Prostate gland (tissue), 2 donors: ENCODE results near the gene MAP3K6. TPM values are rescaled to one million over a fixed set of nuclear protein-coding genes. Genes with fewer than 3 reads are reported as not detected.

Experiments
- DNase-seq: peaks from one replicate; pipeline ENCODE4 v3.0.0-alpha.2; 2019; ENCODE audit warnings: low spot score
- H3K27ac ChIP-seq, 2 donors: fragments of 200-600 bp; sonication (generic); 2 replicates each; pipeline ENCODE4 v1.5.1; 2017 to 2019
- H3K27me3 ChIP-seq: fragments of 200-600 bp; sonication (generic); replicated peaks from 2 replicates; pipeline ENCODE4 v1.5.1; 2019; ENCODE audit not compliant: insufficient read depth
- H3K36me3 ChIP-seq, 2 donors: fragments of 200-600 bp; sonication (generic); 1 replicate in 1 of 2; 2 replicates in 1 of 2; pipeline versions ENCODE4 v1.5.1 to v1.8.1; 2017 to 2019
- H3K4me1 ChIP-seq: fragments of 200-600 bp; sonication (generic); replicated peaks from 2 replicates; pipeline ENCODE4 v1.5.1; 2019
- H3K4me3 ChIP-seq, 2 donors: fragments of 200-600 bp; sonication (generic); 2 replicates each; pipeline ENCODE4 v1.5.1; 2017 to 2019
- H3K9me3 ChIP-seq: fragments of 200-600 bp; sonication (generic); 2 replicates; pipeline ENCODE4 v1.5.1; 2017
- CTCF ChIP-seq, 4 experiments: fragments of 200-600 bp in 2 of 4; fragments of 450-650 bp in 2 of 4; sonication (generic) in 2 of 4; IDR thresholded peaks; 1 replicate in 3 of 4; 2 replicates in 1 of 4; pipeline ENCODE4 v1.5.1; 2016 to 2019; ENCODE audit warnings: antibody characterized with exemption in 4 of 4, mild to moderate bottlenecking in 2 of 4, moderate library complexity in 2 of 4
- POLR2A ChIP-seq: fragments of 450-650 bp; IDR thresholded peaks from one replicate; pipeline ENCODE4 v1.6.1; 2016; ENCODE audit warnings: antibody characterized with exemption, mild to moderate bottlenecking
- POLR2AphosphoS5 ChIP-seq: sonication (generic); formaldehyde crosslinking; IDR thresholded peaks from one replicate; pipeline ENCODE4 v1.6.1; 2017; ENCODE audit warnings: antibody characterized with exemption
- WGBS: methylation state at CpG from one replicate; pipeline ENCODE4 v1.1.5; 2018; 5-methylcytosine and 5-hydroxymethylcytosine counted together
- intact Hi-C: fragments of 100-400 bp; cut with DNase I; formaldehyde crosslinking; loops from one replicate; pipeline ENCODE4 v1.14.2; 2022
- total RNA-seq, 2 donors: library from RNA; depleted of rRNA; stranded (reverse); fragments of >200 nt; gene quantifications; one replicate each; pipeline ENCODE4 v1.1.0, GENCODE V29; 2016

Gene MAP3K6
- total RNA-seq, 2 donors from 2014 or later: 38.6 to 60.7 TPM

- peak overlapping the region in 1 of 2 donors; percentile 66 for H3K4me3 ChIP-seq
- H3K36me3 ChIP-seq: peaks cover 0 to 13% of the 10 kb centered on the region in 2 donors
- DNase-seq: no peak
- H3K27ac ChIP-seq: peak overlapping the region; percentile 99
- intact Hi-C loops: no loop called here
- 69% methylated on average over 11 of the region's 11 CpGs for whole genome bisulfite sequencing
- no peaks in the 10 kb centered on the region for H3K9me3 ChIP-seq
- TF ChIP-seq POLR2A: no peak
- no peak for TF ChIP-seq POLR2AphosphoS5
- no peak for TF ChIP-seq CTCF (IDR thresholded peaks at IDR 0.05)
- peaks cover 15% of the 10 kb centered on the region for H3K4me1 ChIP-seq
- no peaks in the 10 kb centered on the region for H3K27me3 ChIP-seq
Measured at GRCh38 chr1:27364696-27365371, 1.9 kb downstream of the MAP3K6 start.

GRCh38 chr1:27363766-27364695, 2.7 kb downstream of the MAP3K6 start:
- Histone ChIP-seq H3K27me3 (no peaks in the 10 kb centered on the region), H3K36me3 (peaks cover 0 to 15% of the 10 kb centered on the region in 2 donors), H3K4me3 (no peak overlapping the region), H3K9me3 (no peaks in the 10 kb centered on the region), H3K4me1 (peaks cover 15% of the 10 kb centered on the region), H3K27ac (peak overlapping the region in 1 of 2 donors; percentile 99)
- DNase-seq: no peak
- intact Hi-C loops: no loop called here
- 83% methylated on average over 23 of the region's 26 CpGs for WGBS
- no peak for TF ChIP-seq POLR2A
- TF ChIP-seq POLR2AphosphoS5: no peak
- TF ChIP-seq CTCF (IDR thresholded peaks at IDR 0.05): no peak

GRCh38 chr1:27361553-27361952, 5.2 kb downstream of the MAP3K6 start:
- Histone ChIP-seq H3K4me1 (peaks cover 8% of the 10 kb centered on the region), H3K36me3 (peaks cover 0 to 23% of the 10 kb centered on the region in 2 donors)
- intact Hi-C loops: no loop called here

GRCh38 chr1:27361044-27361402, 5.7 kb downstream of the MAP3K6 start:
- intact Hi-C loops: no loop called here
- no peak overlapping the region for H3K4me3 ChIP-seq
- peaks cover 0 to 23% of the 10 kb centered on the region in 2 donors for H3K36me3 ChIP-seq
- H3K9me3 ChIP-seq: no peaks in the 10 kb centered on the region
- WGBS: 84% methylated on average over 17 of the region's 21 CpGs
- H3K27ac ChIP-seq: no peak overlapping the region
- no peaks in the 10 kb centered on the region for H3K27me3 ChIP-seq
- H3K4me1 ChIP-seq: peaks cover 8% of the 10 kb centered on the region
- TF ChIP-seq POLR2AphosphoS5 (no peak), CTCF (IDR thresholded peaks at IDR 0.05) (no peak), POLR2A (no peak)
- no peak for DNase-seq

More at GRCh38 chr1:27361553-27361952, 5.2 kb downstream of the MAP3K6 start:
- 90% methylated on average over 4 of the region's 8 CpGs for WGBS
- no peak overlapping the region for H3K4me3 ChIP-seq
- H3K9me3 ChIP-seq: no peaks in the 10 kb centered on the region
- no peaks in the 10 kb centered on the region for H3K27me3 ChIP-seq
- TF ChIP-seq CTCF (IDR thresholded peaks at IDR 0.05) (no peak), POLR2AphosphoS5 (no peak), POLR2A (no peak)
- no peak for DNase-seq
- H3K27ac ChIP-seq: no peak overlapping the region
